ENCODE measurements around the gene OR9A4. TPM values are rescaled to one million over a fixed set of nuclear protein-coding genes. Genes with fewer than 3 reads are reported as not detected.

Gene OR9A4
- total RNA-seq, 2 donors from 2014 or later: not detected

DNA sequence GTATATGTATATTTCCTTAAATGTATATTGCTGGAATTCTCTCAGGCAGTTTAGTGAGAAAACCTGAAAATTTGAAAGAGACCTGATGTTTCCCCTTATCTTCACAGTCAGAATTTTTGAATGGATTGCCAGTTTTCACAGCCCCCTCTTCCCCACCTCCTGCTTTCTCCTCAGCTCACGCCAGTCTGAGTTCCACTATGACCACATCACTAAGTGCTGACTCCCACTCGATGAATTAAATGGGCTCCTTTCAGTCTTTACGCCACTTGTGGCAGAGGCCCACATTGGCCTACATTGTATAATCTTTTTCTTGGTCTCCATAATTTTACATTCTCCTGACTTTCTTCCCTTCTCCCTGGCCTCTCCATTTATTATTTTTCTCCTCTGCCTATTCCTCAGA, 33.7 kb downstream of the OR9A4 start:
- Histone ChIP-seq H3K9ac (ENCODE audit: low read depth in 2 of 2, low read length in 2 of 2) (no peak overlapping the region), H3K4me3 (no peak overlapping the region), H3K36me3 (no peaks in the 10 kb centered on the region), H3K27me3 (no peaks in the 10 kb centered on the region), H3K27ac (no peak overlapping the region), H3K4me1 (no peaks in the 10 kb centered on the region), H3K9me3 (no peaks in the 10 kb centered on the region)
- TF ChIP-seq, protein P1, sequence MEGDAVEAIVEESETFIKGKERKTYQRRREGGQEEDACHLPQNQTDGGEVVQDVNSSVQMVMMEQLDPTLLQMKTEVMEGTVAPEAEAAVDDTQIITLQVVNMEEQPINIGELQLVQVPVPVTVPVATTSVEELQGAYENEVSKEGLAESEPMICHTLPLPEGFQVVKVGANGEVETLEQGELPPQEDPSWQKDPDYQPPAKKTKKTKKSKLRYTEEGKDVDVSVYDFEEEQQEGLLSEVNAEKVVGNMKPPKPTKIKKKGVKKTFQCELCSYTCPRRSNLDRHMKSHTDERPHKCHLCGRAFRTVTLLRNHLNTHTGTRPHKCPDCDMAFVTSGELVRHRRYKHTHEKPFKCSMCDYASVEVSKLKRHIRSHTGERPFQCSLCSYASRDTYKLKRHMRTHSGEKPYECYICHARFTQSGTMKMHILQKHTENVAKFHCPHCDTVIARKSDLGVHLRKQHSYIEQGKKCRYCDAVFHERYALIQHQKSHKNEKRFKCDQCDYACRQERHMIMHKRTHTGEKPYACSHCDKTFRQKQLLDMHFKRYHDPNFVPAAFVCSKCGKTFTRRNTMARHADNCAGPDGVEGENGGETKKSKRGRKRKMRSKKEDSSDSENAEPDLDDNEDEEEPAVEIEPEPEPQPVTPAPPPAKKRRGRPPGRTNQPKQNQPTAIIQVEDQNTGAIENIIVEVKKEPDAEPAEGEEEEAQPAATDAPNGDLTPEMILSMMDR (IDR thresholded peaks at IDR 0.05): no peak
- intact Hi-C loops (cut with DNase I): no loop called here
- DNase-seq: no peak

DNA sequence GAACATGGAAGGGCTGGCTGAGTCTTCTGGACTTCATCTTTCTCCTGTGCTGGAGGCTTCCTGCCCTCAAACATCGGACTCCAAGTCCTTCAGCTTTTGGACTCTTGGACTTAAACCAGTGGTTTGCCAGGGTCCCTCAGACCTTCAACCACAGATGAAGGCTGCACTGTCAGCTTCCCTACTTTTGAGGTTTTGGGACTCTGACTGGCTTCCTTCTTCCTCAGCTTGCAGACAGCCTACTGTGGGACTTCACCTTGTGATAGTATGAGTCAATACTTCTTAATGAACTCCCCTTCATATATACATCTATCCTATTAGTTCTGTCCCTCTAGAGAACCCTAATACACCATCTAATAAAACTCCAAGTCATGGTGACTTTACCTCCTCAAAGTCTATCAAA, 34.6 kb downstream of the OR9A4 start:
- Histone ChIP-seq H3K4me1 (no peaks in the 10 kb centered on the region), H3K9ac (ENCODE audit: low read depth in 2 of 2, low read length in 2 of 2) (no peak overlapping the region), H3K36me3 (no peaks in the 10 kb centered on the region), H3K27ac (no peak overlapping the region), H3K27me3 (no peaks in the 10 kb centered on the region), H3K4me3 (no peak overlapping the region), H3K9me3 (no peaks in the 10 kb centered on the region)
- TF ChIP-seq, protein P1 (IDR thresholded peaks at IDR 0.05): no peak
- no peak for DNase-seq
- intact Hi-C loops (cut with DNase I): no loop called here

DNA sequence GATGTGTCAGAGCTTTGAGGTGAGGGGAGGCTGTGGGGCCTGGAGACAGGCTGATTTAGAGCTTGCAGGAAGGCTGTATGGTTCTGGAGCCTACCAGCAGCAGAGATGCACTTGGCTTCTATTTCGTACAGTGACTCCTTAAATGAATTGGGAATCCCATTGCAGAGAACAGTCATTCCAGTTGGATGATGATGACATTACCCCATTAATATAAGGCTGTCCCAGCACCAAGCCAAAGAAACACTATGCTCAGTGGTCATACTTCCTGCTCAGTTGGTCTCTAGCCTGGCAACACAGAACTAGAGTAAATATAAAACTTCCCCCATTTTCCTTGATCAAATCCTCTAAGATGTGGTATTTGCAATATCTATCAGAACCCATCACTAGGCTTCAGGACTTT, 36.3 kb downstream of the OR9A4 start:
- Histone ChIP-seq H3K9ac (ENCODE audit: low read depth in 2 of 2, low read length in 2 of 2) (no peak overlapping the region), H3K36me3 (no peaks in the 10 kb centered on the region), H3K4me1 (no peaks in the 10 kb centered on the region), H3K27ac (no peak overlapping the region), H3K27me3 (no peaks in the 10 kb centered on the region), H3K4me3 (no peak overlapping the region), H3K9me3 (no peaks in the 10 kb centered on the region)
- TF ChIP-seq, protein P1 (IDR thresholded peaks at IDR 0.05): no peak
- DNase-seq: no peak
- intact Hi-C loops (cut with DNase I): no loop called here

DNA sequence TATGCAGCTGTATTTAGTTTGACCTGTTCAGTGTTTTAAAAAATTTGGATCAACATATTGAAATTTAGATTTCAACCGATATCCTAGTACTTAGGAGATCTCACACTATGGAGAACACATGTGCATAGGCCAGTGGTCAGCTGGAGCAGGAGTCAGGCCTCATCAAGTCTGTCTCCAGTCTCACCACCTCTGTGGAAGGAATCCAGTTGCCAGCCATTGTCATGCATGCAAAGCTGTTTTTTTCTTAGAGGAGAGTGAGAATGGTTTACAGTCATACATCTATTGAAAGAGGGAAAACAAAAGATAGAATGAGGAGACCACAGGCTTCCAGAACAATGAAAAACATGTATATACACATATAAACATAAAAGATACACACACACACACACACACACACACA, 38.1 kb downstream of the OR9A4 start:
- no peaks in the 10 kb centered on the region for H3K36me3 ChIP-seq
- H3K9ac ChIP-seq (ENCODE audit: low read depth in 2 of 2, low read length in 2 of 2): no peak overlapping the region
- no peak overlapping the region for H3K4me3 ChIP-seq
- H3K4me1 ChIP-seq: no peaks in the 10 kb centered on the region
- H3K9me3 ChIP-seq: no peaks in the 10 kb centered on the region
- TF ChIP-seq, protein P1 (IDR thresholded peaks at IDR 0.05): no peak
- no peak for DNase-seq
- intact Hi-C loops (cut with DNase I): no loop called here
- no peaks in the 10 kb centered on the region for H3K27me3 ChIP-seq
- H3K27ac ChIP-seq: no peak overlapping the region

DNA sequence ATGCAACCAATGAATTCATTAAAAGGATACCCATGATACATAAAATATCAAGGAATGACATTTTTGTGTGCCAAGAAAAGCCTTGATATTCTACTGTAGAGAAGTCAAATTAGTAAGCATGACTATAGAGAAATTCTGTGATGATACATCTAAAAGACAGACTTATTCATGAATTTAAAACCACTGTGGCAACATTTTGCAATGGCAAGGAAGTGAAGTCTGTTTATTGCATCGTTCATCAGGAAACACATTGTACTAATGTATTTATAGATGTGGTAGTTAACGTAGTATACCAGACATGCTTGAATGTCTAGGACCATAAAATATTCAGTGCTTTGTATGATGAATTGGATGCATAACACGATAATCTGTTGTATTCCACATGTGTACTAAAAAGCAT, 39.9 kb downstream of the OR9A4 start:
- H3K9me3 ChIP-seq: no peaks in the 10 kb centered on the region
- DNase-seq: no peak
- H3K4me1 ChIP-seq: no peaks in the 10 kb centered on the region
- intact Hi-C loops (cut with DNase I): no loop called here
- H3K36me3 ChIP-seq: no peaks in the 10 kb centered on the region
- H3K9ac ChIP-seq (ENCODE audit: low read depth in 2 of 2, low read length in 2 of 2): no peak overlapping the region
- no peaks in the 10 kb centered on the region for H3K27me3 ChIP-seq
- no peak overlapping the region for H3K4me3 ChIP-seq
- H3K27ac ChIP-seq: no peak overlapping the region
- TF ChIP-seq, protein P1 (IDR thresholded peaks at IDR 0.05): no peak

All from colonic mucosa (tissue), 4 donors.